Femur (tissue), 1 donor: ENCODE data around the gene SLC26A5.

Source experiments
- DNase-seq: peaks from one replicate; pipeline ENCODE4 v3.0.0-alpha.2; 2017

Gene SLC26A5

DNA sequence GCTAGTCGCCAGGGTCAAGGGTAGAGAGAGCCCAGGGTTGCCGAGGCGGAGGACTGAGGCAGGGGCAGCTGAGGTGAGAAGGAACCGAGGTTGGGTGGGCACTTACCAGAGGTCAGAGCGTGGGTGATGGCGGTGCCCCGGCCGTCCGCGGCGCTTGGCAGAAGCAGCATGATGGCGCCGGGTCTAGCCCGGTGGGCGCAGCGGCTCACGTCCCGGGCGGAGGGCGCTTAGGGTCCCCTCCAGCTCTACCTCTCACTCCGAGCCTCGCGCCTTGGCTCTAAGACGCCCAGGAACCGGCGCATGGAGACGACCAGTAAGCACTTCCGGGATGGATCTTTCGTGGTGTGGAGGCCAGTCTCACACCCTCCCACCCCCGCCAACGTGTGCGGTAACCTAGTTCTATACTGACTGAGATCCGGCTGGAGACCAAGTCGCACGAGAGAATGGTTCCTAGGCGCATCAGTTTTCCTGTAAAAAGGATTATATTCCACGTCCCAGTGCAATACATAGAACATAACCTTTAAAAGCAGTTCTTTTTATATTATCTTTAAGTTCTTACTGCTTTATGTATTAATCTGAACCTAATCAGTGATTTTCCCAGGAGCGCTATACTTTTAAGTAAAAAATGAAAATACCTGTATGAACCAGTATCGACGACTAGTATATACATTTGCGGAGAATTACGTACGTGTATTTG, 101.4 kb downstream of the SLC26A5 start, which contains the start of gene DNAJC2:
Gene DNAJC2, minus strand, starts transcription at position 315 of the 697 bp plus-strand sequence. Its CDS starts 145 bp downstream, at position 170.
- DNase-seq, result peak; percentile 93

GRCh38 chr7:103343758-103344452, 102.1 kb downstream of the SLC26A5 start:
- DNase-seq, result peak; percentile 49

DNA sequence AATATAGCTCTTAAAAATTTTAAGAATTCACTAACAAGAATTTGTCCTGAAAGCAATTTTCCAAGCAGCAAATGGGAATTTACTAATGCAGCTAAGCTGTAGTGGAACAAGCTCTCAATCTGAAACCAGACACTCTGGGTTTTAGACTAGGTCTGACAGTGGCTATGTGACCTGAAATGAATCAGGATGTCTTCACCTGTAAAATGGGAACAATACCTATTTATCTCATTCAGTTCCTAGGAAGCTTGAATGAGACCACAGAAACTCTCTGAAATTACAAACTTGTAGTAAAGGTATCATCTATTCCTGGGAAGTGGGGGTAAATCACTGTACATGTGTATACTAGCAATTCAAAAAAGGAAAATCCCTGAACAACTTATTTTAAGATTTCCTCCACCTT, 102.7 kb downstream of the SLC26A5 start:
- DNase-seq, result no peak

DNA sequence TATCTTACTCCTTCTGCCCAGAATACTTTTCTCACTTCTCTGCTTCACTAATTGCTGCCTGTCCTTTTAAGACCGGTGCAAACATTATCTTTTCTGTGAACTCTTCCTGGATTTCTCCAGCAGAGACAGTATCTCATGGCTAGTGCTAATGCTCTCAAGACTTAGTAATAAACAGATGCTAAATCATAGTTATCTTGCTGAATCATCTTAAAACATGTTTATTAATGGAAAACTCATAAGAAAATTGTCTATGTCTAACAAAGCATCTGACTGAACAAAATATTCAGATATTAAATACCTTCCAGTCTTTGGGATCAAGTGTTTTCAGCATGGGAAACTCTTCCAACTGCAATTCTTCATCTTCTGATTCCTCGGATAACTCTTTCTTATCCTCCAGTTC, 104.5 kb downstream of the SLC26A5 start:
- no peak for DNase-seq

- no peak for DNase-seq
Measured at GRCh38 chr7:103338864-103339263, 107.1 kb downstream of the SLC26A5 start.

DNA sequence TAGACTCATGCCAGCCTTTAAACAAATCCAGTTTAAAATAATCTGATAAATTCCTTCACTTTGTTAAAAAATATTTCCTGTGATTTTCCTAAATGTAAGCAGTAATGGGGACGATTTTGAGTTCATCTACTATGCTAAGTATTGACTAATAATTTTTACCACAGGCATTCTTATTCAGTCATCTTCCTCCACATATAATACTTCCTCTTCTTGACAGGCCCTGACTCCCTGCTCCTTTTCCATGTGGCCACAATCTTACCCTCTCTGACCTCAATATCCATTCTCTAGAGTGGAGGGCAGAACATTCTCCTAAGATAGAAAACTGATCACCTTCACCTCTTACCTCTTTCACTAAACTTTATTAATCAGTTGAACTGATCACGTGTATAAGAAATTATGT, 109.2 kb downstream of the SLC26A5 start:
- DNase-seq, result no peak

- DNase-seq, result no peak
Measured at GRCh38 chr7:103325744-103326143, 120.3 kb downstream of the SLC26A5 start.
